ENCODE results near the gene ABLIM2.

Gene ABLIM2

DNA sequence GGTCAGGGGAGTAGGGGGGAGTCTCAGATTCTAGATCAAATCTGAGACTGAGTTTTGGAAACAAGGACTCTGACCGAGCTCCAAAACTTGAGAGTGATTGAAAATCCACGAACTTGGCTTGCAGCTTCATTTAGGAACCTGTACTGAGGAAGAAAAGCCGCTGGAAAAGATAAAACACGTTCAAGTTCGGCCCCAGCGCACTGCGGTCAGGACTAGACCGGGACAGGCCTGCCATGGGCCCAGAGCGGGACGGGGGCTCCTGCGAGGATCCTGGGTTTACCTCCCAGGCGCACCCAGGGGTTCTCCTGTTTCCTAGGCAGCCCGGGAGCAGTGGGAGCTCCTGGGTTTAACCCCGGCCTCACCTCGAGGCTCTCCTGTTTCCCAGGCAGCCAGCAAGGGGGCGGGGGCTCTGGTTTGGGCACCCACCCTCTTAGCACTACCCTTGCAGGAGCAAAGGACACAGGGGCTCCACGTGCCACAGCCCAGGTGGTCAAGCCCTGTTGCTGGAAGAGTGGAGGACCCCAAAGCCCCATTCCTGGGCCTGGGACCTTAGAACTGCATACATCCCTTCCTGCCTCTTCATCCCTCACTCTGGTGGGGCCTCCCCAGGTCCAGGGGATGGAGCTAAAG lies 74.5 kb downstream of the ABLIM2 start:
- no peak overlapping the region for H3K4me3 ChIP-seq (ENCODE audit: low read length)
- no peaks in the 10 kb centered on the region for H3K36me3 ChIP-seq (ENCODE audit: control insufficient read depth, insufficient read depth, low read length, severe bottlenecking)
- no peaks in the 10 kb centered on the region for H3K9me3 ChIP-seq (ENCODE audit: control insufficient read depth, low read length)
- H3K4me1 ChIP-seq (ENCODE audit: control insufficient read depth, insufficient read depth, low read length), result peaks cover 10% of the 10 kb centered on the region
- H3K9ac ChIP-seq (ENCODE audit: low read length), result no peak overlapping the region
- peaks cover 54% of the 10 kb centered on the region for H3K27me3 ChIP-seq (replicated peaks; ENCODE audit: control insufficient read depth, insufficient read depth, low read length)
- DNase-seq (ENCODE audit: low read depth), result no peak

DNA sequence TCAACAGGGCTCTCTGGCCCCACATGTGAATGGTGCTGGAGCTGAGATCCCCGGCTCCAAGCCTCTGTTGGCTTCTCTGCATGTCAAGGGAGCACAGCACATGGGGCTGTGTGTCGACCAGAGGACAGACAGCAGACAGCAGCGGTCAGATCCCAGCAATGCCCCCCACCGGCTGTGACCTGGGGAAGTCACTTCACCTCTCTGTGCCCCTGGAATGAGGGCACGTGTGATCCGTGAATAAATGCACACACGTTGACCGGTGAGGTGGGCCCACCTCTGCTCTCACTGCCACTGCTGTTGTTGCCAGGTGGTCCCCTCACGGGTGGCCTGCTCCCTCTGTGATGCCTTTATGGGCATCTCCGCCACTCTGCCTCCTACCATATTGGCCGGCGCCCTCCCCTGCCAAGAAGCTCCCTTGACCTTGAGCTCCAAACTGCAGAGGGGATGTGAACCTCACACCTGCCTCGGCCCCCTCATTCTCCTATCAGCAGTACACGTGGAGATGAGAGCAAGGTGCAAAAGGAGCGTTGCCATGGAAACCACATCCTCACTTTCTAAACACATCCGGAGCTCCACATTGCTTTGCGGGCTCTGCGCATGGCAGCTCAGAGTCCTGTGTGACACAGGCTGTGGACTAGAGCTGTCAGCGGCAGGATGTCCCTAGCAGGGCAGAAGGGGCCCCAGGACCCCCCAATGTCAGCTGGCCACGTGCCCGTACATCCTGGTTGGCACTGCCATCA lies 75.4 kb downstream of the ABLIM2 start:
- Histone ChIP-seq H3K4me1 (ENCODE audit: control insufficient read depth, insufficient read depth, low read length) (peaks cover 10% of the 10 kb centered on the region), H3K27me3 (replicated peaks; ENCODE audit: control insufficient read depth, insufficient read depth, low read length) (peaks cover 54% of the 10 kb centered on the region), H3K9me3 (ENCODE audit: control insufficient read depth, low read length) (no peaks in the 10 kb centered on the region), H3K4me3 (ENCODE audit: low read length) (no peak overlapping the region), H3K36me3 (ENCODE audit: control insufficient read depth, insufficient read depth, low read length, severe bottlenecking) (no peaks in the 10 kb centered on the region), H3K9ac (ENCODE audit: low read length) (no peak overlapping the region)
- no peak for DNase-seq (ENCODE audit: low read depth)

DNA sequence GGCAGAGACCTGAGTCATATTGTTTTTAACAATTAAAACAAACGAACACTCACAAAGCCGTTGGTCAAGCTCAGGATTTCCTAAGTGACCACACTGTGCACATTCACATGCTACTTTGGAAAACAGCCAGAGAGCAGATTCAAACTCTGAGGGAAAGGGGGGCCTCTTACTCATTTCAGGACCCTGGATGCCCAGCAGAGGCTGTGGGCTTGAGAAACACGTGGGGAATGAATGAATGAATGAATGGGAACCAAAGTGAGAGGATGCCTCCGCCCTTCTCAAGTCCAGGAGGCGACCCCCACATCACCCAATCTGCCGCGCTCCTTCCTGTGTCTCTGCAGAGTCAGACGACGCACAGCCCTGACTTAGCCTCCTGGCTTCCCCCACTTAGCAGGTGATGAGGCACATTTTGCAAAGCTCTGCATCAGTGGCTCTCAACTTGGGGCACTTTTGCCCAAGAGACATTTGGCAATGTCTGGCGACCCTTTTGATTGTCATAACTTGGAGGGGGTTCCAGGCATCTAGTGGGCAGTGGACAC lies 76.0 kb downstream of the ABLIM2 start:
- no peak for DNase-seq (ENCODE audit: low read depth)
- H3K36me3 ChIP-seq (ENCODE audit: control insufficient read depth, insufficient read depth, low read length, severe bottlenecking), result no peaks in the 10 kb centered on the region
- H3K9me3 ChIP-seq (ENCODE audit: control insufficient read depth, low read length), result no peaks in the 10 kb centered on the region
- H3K27me3 ChIP-seq (replicated peaks; ENCODE audit: control insufficient read depth, insufficient read depth, low read length), result peaks cover 58% of the 10 kb centered on the region
- H3K4me1 ChIP-seq (ENCODE audit: control insufficient read depth, insufficient read depth, low read length), result peaks cover 10% of the 10 kb centered on the region
- H3K9ac ChIP-seq (ENCODE audit: low read length), result no peak overlapping the region
- no peak overlapping the region for H3K4me3 ChIP-seq (ENCODE audit: low read length)

DNA sequence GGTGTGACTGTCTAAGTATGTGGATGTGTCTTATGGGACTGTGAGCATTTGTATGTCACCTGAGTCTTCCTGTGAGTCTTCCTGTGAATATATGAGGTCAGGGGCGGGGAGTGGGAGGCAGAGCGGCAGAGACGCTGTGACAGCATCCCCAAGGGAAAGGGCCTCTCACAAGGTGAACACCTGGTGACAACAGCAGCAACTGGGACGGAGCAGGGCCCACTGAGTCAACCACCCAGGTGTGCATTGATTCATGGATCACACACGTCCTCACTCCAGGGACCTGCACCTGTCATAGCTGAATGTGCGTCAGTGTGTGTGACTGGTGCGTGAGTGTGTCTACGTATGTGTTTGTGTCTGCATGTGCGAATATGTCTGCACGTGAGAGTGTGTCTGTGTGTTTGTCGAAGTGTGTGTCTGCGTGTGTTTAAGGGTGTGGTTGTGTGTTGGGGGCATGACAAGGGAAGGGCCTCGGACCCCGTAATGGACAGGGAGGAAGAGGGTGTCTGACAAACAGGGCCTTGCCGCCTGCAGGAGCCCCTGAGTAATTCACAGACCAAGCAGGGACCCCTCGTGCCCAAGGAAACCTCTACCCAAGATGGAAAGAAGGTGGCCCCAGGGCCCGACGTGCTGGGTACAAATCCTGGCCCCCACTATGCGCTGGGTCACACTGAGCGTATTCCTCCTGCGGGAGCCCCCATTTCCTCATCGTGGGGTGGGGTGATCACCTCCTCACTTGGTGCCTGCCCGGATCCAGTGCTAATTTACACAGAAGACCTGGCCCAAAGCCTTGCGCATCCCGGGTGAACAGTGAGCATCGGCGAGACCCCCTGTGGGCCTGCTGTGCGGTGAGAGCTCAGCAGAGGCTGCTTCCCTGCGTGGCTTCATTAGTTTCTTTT lies 76.7 kb downstream of the ABLIM2 start:
- H3K9me3 ChIP-seq (ENCODE audit: control insufficient read depth, low read length), result no peaks in the 10 kb centered on the region
- H3K27me3 ChIP-seq (replicated peaks; ENCODE audit: control insufficient read depth, insufficient read depth, low read length), result peaks cover 65% of the 10 kb centered on the region
- H3K36me3 ChIP-seq (ENCODE audit: control insufficient read depth, insufficient read depth, low read length, severe bottlenecking), result no peaks in the 10 kb centered on the region
- no peak for DNase-seq (ENCODE audit: low read depth)
- no peak overlapping the region for H3K4me3 ChIP-seq (ENCODE audit: low read length)
- H3K4me1 ChIP-seq (ENCODE audit: control insufficient read depth, insufficient read depth, low read length), result peaks cover 10% of the 10 kb centered on the region
- no peak overlapping the region for H3K9ac ChIP-seq (ENCODE audit: low read length)

- no peaks in the 10 kb centered on the region for H3K36me3 ChIP-seq (ENCODE audit: control insufficient read depth, insufficient read depth, low read length, severe bottlenecking)
- no peak overlapping the region for H3K4me3 ChIP-seq (ENCODE audit: low read length)
- DNase-seq (ENCODE audit: low read depth), result no peak
- peaks cover 10% of the 10 kb centered on the region for H3K4me1 ChIP-seq (ENCODE audit: control insufficient read depth, insufficient read depth, low read length)
- H3K9ac ChIP-seq (ENCODE audit: low read length), result no peak overlapping the region
- H3K27me3 ChIP-seq (replicated peaks; ENCODE audit: control insufficient read depth, insufficient read depth, low read length), result peaks cover 65% of the 10 kb centered on the region
- no peaks in the 10 kb centered on the region for H3K9me3 ChIP-seq (ENCODE audit: control insufficient read depth, low read length)
These were observed 77.4 kb downstream of the ABLIM2 start for GRCh38 chr4:8081171-8081570.

DNA sequence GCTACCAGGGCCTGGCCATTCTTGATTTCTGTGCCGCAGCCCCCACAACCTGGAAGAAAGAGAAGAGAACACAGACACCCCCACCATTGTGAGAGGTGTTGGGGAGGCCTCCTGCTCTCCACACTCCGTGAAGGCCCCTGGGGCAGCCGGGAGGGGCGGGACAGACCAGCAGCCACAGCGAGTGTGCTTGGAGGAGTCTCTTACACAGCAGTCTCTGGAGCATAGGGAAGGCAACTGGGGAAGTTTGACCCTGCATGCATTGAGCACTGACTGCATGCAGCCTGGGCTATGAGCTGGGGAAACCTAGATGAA lies 77.9 kb downstream of the ABLIM2 start:
- Histone ChIP-seq H3K9ac (ENCODE audit: low read length) (no peak overlapping the region), H3K9me3 (ENCODE audit: control insufficient read depth, low read length) (no peaks in the 10 kb centered on the region), H3K36me3 (ENCODE audit: control insufficient read depth, insufficient read depth, low read length, severe bottlenecking) (no peaks in the 10 kb centered on the region), H3K4me3 (ENCODE audit: low read length) (no peak overlapping the region), H3K27me3 (replicated peaks; ENCODE audit: control insufficient read depth, insufficient read depth, low read length) (peaks cover 68% of the 10 kb centered on the region), H3K4me1 (ENCODE audit: control insufficient read depth, insufficient read depth, low read length) (peaks cover 10% of the 10 kb centered on the region)
- no peak for DNase-seq (ENCODE audit: low read depth)

- Histone ChIP-seq H3K9me3 (ENCODE audit: control insufficient read depth, low read length) (no peaks in the 10 kb centered on the region), H3K36me3 (ENCODE audit: control insufficient read depth, insufficient read depth, low read length, severe bottlenecking) (no peaks in the 10 kb centered on the region), H3K4me3 (ENCODE audit: low read length) (no peak overlapping the region), H3K4me1 (ENCODE audit: control insufficient read depth, insufficient read depth, low read length) (peaks cover 10% of the 10 kb centered on the region), H3K27me3 (replicated peaks; ENCODE audit: control insufficient read depth, insufficient read depth, low read length) (peaks cover 71% of the 10 kb centered on the region), H3K9ac (ENCODE audit: low read length) (no peak overlapping the region)
- DNase-seq (ENCODE audit: low read depth), result no peak
These were observed 78.5 kb downstream of the ABLIM2 start for GRCh38 chr4:8079916-8080753.

GRCh38 chr4:8079031-8079885 lies 79.4 kb downstream of the ABLIM2 start:
- Histone ChIP-seq H3K4me1 (ENCODE audit: control insufficient read depth, insufficient read depth, low read length) (peaks cover 10% of the 10 kb centered on the region), H3K4me3 (ENCODE audit: low read length) (no peak overlapping the region), H3K9me3 (ENCODE audit: control insufficient read depth, low read length) (no peaks in the 10 kb centered on the region), H3K27me3 (replicated peaks; ENCODE audit: control insufficient read depth, insufficient read depth, low read length) (peaks cover 68% of the 10 kb centered on the region), H3K36me3 (ENCODE audit: control insufficient read depth, insufficient read depth, low read length, severe bottlenecking) (no peaks in the 10 kb centered on the region), H3K9ac (ENCODE audit: low read length) (no peak overlapping the region)
- no peak for DNase-seq (ENCODE audit: low read depth)

DNA sequence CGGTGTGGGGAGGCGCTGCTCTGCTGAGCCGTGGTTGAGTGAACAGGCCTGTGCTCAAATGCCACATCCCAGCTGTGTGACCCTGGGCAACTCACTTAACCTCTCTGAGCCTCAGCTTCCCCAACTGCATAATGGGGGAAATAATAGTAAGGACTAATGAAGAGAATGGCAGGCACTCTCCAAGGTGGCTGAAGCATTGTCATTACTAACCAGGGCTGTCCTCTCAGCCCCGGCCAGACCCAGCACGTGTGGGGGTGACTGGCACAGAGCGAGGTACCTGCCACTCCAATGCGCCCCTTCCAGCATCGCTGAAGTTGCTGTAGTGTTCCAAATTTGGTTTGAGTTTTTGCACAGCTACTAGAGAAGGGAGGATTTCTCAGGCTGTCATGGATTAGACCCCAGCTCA lies 80.0 kb downstream of the ABLIM2 start:
- H3K27me3 ChIP-seq (replicated peaks; ENCODE audit: control insufficient read depth, insufficient read depth, low read length), result peaks cover 70% of the 10 kb centered on the region
- H3K4me3 ChIP-seq (ENCODE audit: low read length), result no peak overlapping the region
- H3K4me1 ChIP-seq (ENCODE audit: control insufficient read depth, insufficient read depth, low read length), result peaks cover 10% of the 10 kb centered on the region
- H3K9ac ChIP-seq (ENCODE audit: low read length), result no peak overlapping the region
- no peak for DNase-seq (ENCODE audit: low read depth)
- no peaks in the 10 kb centered on the region for H3K36me3 ChIP-seq (ENCODE audit: control insufficient read depth, insufficient read depth, low read length, severe bottlenecking)
- H3K9me3 ChIP-seq (ENCODE audit: control insufficient read depth, low read length), result no peaks in the 10 kb centered on the region

- Histone ChIP-seq H3K4me1 (ENCODE audit: control insufficient read depth, insufficient read depth, low read length) (peaks cover 10% of the 10 kb centered on the region), H3K36me3 (ENCODE audit: control insufficient read depth, insufficient read depth, low read length, severe bottlenecking) (no peaks in the 10 kb centered on the region), H3K27me3 (replicated peaks; ENCODE audit: control insufficient read depth, insufficient read depth, low read length) (peaks cover 70% of the 10 kb centered on the region), H3K9ac (ENCODE audit: low read length) (no peak overlapping the region), H3K4me3 (ENCODE audit: low read length) (no peak overlapping the region), H3K9me3 (ENCODE audit: control insufficient read depth, low read length) (no peaks in the 10 kb centered on the region)
- DNase-seq (ENCODE audit: low read depth), result no peak
These were observed 80.5 kb downstream of the ABLIM2 start for GRCh38 chr4:8078109-8078494.

Measured in adipocyte (in vitro differentiated cells).